SK-N-SH (cell line): ENCODE results near the gene SEBOX. TPM values are rescaled to one million over a fixed set of nuclear protein-coding genes. Genes with fewer than 3 reads are reported as not detected.

Source experiments
- CTCF ChIA-PET: fragments of 300-600, 350-600 bp; formaldehyde crosslinking; extraction: SDS; loops from one replicate; lab custom pipeline; 2021; lab: Yijun Ruan, JAX
- POLR2A ChIA-PET: fragments of 350-600 bp; sonication (Branson Sonifier 250); formaldehyde crosslinking; extraction: SDS; loops from one replicate; lab custom pipeline; 2020; ENCODE audit warnings: antibody characterized with exemption, inconsistent platforms; lab: Yijun Ruan, JAX
- DNase-seq: peaks from one replicate; pipeline ENCODE4 v3.0.0; 2012
- H2AFZ ChIP-seq: fragments of 200-600 bp; sonication (generic); 2 replicates; pipeline ENCODE4 v1.8.1; 2016; ENCODE audit warnings: antibody characterized with exemption, mild to moderate bottlenecking, low read depth
- H3F3A ChIP-seq: fragments of 200-600 bp; sonication (generic); replicated peaks from 2 replicates; pipeline ENCODE3; 2016; ENCODE audit warnings: antibody characterized with exemption, mild to moderate bottlenecking; ENCODE audit not compliant: insufficient read depth
- H3K27ac ChIP-seq, 2 experiments: fragments of 200-500 bp in 1 of 2; fragments of 200-600 bp in 1 of 2; sonication (Bioruptor generic) in 1 of 2; sonication (generic), shearing (Covaris generic) in 1 of 2; 2 replicates each; pipeline versions ENCODE4 v1.5.1 to v1.6.1; 2014 to 2016; ENCODE audit warnings: low read depth in 2 of 2, inconsistent platforms in 1 of 2, low read length in 1 of 2, mild to moderate bottlenecking in 1 of 2, mixed read lengths in 1 of 2
- H3K27me3 ChIP-seq: fragments of 200-600 bp; sonication (generic), shearing (Covaris generic); 2 replicates; pipeline ENCODE4 v1.6.1; 2016; ENCODE audit warnings: mixed run types; ENCODE audit not compliant: insufficient read depth
- H3K36me3 ChIP-seq, 2 experiments: fragments of 200-500 bp in 1 of 2; fragments of 200-600 bp in 1 of 2; sonication (Bioruptor generic) in 1 of 2; sonication (generic) in 1 of 2; replicated peaks in 1 of 2; 2 replicates each; pipeline versions ENCODE3 to v1.5.1; 2014 to 2016; ENCODE audit warnings: low read length in 1 of 2, mild to moderate bottlenecking in 1 of 2; ENCODE audit not compliant: insufficient read depth in 2 of 2, control insufficient read depth in 1 of 2
- H3K4me1 ChIP-seq, 2 experiments: fragments of 200-500 bp in 1 of 2; fragments of 200-600 bp in 1 of 2; sonication (Bioruptor generic) in 1 of 2; sonication (generic), shearing (Covaris generic) in 1 of 2; 2 replicates each; pipeline versions ENCODE4 v1.5.1 to v1.6.1; 2014 to 2016; ENCODE audit warnings: low read depth in 1 of 2, low read length in 1 of 2, mixed run types in 1 of 2; ENCODE audit not compliant: insufficient read depth in 2 of 2, control insufficient read depth in 1 of 2
- H3K4me2 ChIP-seq: fragments of 200-600 bp; sonication (generic), shearing (Covaris generic); 2 replicates; pipeline ENCODE4 v1.6.1; 2017; ENCODE audit warnings: mixed run types
- H3K4me3 ChIP-seq, 2 experiments: fragments of 200-500 bp in 1 of 2; fragments of 200-600 bp in 1 of 2; sonication (Bioruptor generic) in 1 of 2; sonication (generic), shearing (Covaris generic) in 1 of 2; 2 replicates each; pipeline versions ENCODE4 v1.5.1 to v1.8.1; 2014 to 2016; ENCODE audit warnings: low read depth in 2 of 2, inconsistent platforms in 1 of 2, low read length in 1 of 2, mild to moderate bottlenecking in 1 of 2, mixed read lengths in 1 of 2, moderate library complexity in 1 of 2
- H3K79me2 ChIP-seq: fragments of 200-600 bp; sonication (generic); 2 replicates; pipeline ENCODE4 v1.8.1; 2017; ENCODE audit warnings: mild to moderate bottlenecking; ENCODE audit not compliant: insufficient read depth
- H3K9ac ChIP-seq: fragments of 200-600 bp; sonication (generic); 2 replicates; pipeline ENCODE4 v1.6.1; 2017; ENCODE audit warnings: mixed run types
- H3K9me2 ChIP-seq: fragments of 200-600 bp; sonication (generic); 2 replicates; pipeline ENCODE4 v1.6.1; 2017; ENCODE audit warnings: mixed run types
- H3K9me3 ChIP-seq: fragments of 200-600 bp; sonication (generic); 2 replicates; pipeline ENCODE4 v1.6.1; 2017; ENCODE audit warnings: mixed run types, mild to moderate bottlenecking, moderate library complexity
- H4K20me1 ChIP-seq: fragments of 200-600 bp; sonication (generic); 2 replicates; pipeline ENCODE4 v1.6.1; 2017; ENCODE audit warnings: mild to moderate bottlenecking, mixed run types; ENCODE audit not compliant: insufficient read depth
- CHD2 ChIP-seq: fragments of 150-350 bp; IDR thresholded peaks from 2 replicates; pipeline ENCODE4 v1.6.1; 2018; ENCODE audit warnings: low read length; ENCODE audit not compliant: partially characterized antibody
- ELF1 ChIP-seq: IDR thresholded peaks from 2 replicates; pipeline ENCODE4 v1.4.0; 2012
- EP300 ChIP-seq, 2 experiments: IDR thresholded peaks; 2 replicates each; pipeline versions ENCODE4 v1.4.0 to v1.6.1; 2012; ENCODE audit warnings: borderline replicate concordance in 1 of 2, low read depth in 1 of 2, low read length in 1 of 2
- EZH2phosphoT487 ChIP-seq: fragments of 200-600 bp; sonication (generic); IDR thresholded peaks from 2 replicates; pipeline ENCODE4 v1.6.1; 2017; ENCODE audit warnings: low read depth, mixed run types, mild to moderate bottlenecking, antibody characterized with exemption, moderate library complexity, borderline replicate concordance
- FOXJ3 ChIP-seq: sonication (generic); formaldehyde crosslinking; IDR thresholded peaks from 2 replicates; pipeline ENCODE4 v1.5.1; 2020; ENCODE audit warnings: mild to moderate bottlenecking, missing genetic modification reagents
- JUND ChIP-seq: IDR thresholded peaks from 2 replicates; pipeline ENCODE4 v1.4.0; 2012
- MAX ChIP-seq: IDR thresholded peaks from 2 replicates; pipeline ENCODE4 v1.4.0; 2012; ENCODE audit warnings: low read depth
- NFIC ChIP-seq: IDR thresholded peaks from 2 replicates; pipeline ENCODE4 v1.4.0; 2012; ENCODE audit warnings: borderline replicate concordance
- NRF1 ChIP-seq: IDR thresholded peaks from 2 replicates; pipeline ENCODE4 v1.6.1; 2012; ENCODE audit warnings: low read depth, mild to moderate bottlenecking, low read length
- PBX3 ChIP-seq: IDR thresholded peaks from 2 replicates; pipeline ENCODE4; 2012
- RCOR1 ChIP-seq: fragments of 150-350 bp; IDR thresholded peaks from 2 replicates; pipeline ENCODE4 v1.6.1; 2017; ENCODE audit warnings: antibody characterized with exemption, low read length
- RXRA ChIP-seq: IDR thresholded peaks from 2 replicates; pipeline ENCODE4 v1.4.0; 2012; ENCODE audit warnings: low read depth, mild to moderate bottlenecking, borderline replicate concordance
- SIN3A ChIP-seq: IDR thresholded peaks from 2 replicates; pipeline ENCODE4 v1.6.1; 2012; ENCODE audit warnings: low read depth, mild to moderate bottlenecking, low read length, moderate library complexity, borderline replicate concordance
- SMC3 ChIP-seq: IDR thresholded peaks from 2 replicates; pipeline ENCODE4 v1.6.1; 2012; ENCODE audit warnings: low read depth, low read length, improper control_type of control experiment
- TAF1 ChIP-seq: IDR thresholded peaks from 2 replicates; pipeline ENCODE4 v1.6.1; 2012; ENCODE audit warnings: low read depth, mild to moderate bottlenecking, low read length, moderate library complexity, borderline replicate concordance
- TEAD4 ChIP-seq: IDR thresholded peaks from 2 replicates; pipeline ENCODE4 v1.4.0; 2012; ENCODE audit warnings: mild to moderate bottlenecking, borderline replicate concordance; ENCODE audit not compliant: insufficient read depth
- USF1 ChIP-seq: IDR thresholded peaks from 2 replicates; pipeline ENCODE4 v1.4.0; 2012; ENCODE audit warnings: low read depth, borderline replicate concordance
- USF2 ChIP-seq: fragments of 150-350 bp; IDR thresholded peaks from 2 replicates; pipeline ENCODE4 v1.6.1; 2017; ENCODE audit warnings: antibody characterized with exemption, low read length, low read depth, borderline replicate concordance
- YY1 ChIP-seq: IDR thresholded peaks from 2 replicates; pipeline ENCODE4 v1.4.0; 2012; ENCODE audit warnings: low read depth, mild to moderate bottlenecking
- WGBS: methylation state at CpG from one replicate; pipeline ENCODE4 v1.1.6; 2017; ENCODE audit warnings: low lambda C conversion rate; 5-methylcytosine and 5-hydroxymethylcytosine counted together
- polyA plus RNA-seq, 3 experiments: library from polyadenylated mRNA; depleted of rRNA; stranded (reverse); fragments of >200 nt; gene quantifications; 2 replicates each; pipeline ENCODE4 v1.2.3, GENCODE V29; 2012

The SEBOX gene
- polyA plus RNA-seq, 1 of the 3 experiments (the other 2 are of a cell fraction): not detected

GRCh38 chr17:28334171-28334570, 30.8 kb downstream of the SEBOX start:
- POLR2A ChIA-PET: interaction anchor here (1.9 kb wide), 1 partner anchor 15 kb away, joined by 10 read pairs; no protein-coding TSS in a partner anchor
- H3K9ac ChIP-seq: peak overlapping the region; percentile 82
- H4K20me1 ChIP-seq: peaks cover 24% of the 10 kb centered on the region; the same call in 1 of the 2 replicates
- peaks cover 76% of the 10 kb centered on the region for H3K79me2 ChIP-seq
- H2AFZ ChIP-seq: no peak overlapping the region
- no peaks in the 10 kb centered on the region for H3K27me3 ChIP-seq
- CTCF ChIA-PET: interaction anchor here (1.5 to 3.8 kb wide), 3 partner anchors 14 to 441 kb away, joined by 3 to 19 read pairs (median 4); partner anchors contain the start of gene LYRM9
- no peaks in the 10 kb centered on the region for H3K9me3 ChIP-seq
- no peaks in the 10 kb centered on the region for H3K9me2 ChIP-seq
- DNase-seq: no peak
- peaks cover 11 to 21% of the 10 kb centered on the region in 2 experiments; a peak in 3 of 4 replicates for H3K4me1 ChIP-seq
- H3K36me3 ChIP-seq: peaks cover 7 to 27% of the 10 kb centered on the region in 2 experiments
- peaks cover 19% of the 10 kb centered on the region for H3F3A ChIP-seq
- peak overlapping the region; percentile 78 to 91 for H3K4me3 ChIP-seq
- TF ChIP-seq TEAD4: no peak
- no peak for TF ChIP-seq EZH2phosphoT487
- TF ChIP-seq MAX: no peak
- no peak for TF ChIP-seq PBX3
- TF ChIP-seq JUND: no peak
- TF ChIP-seq SMC3: no peak
- no peak for TF ChIP-seq ELF1
- TF ChIP-seq RCOR1: no peak
- no peak for TF ChIP-seq YY1
- TF ChIP-seq FOXJ3: no peak
- no peak for TF ChIP-seq CHD2
- TF ChIP-seq NFIC: no peak
- no peak for TF ChIP-seq EP300 (IDR thresholded peaks at IDR 0.05; ENCODE audit: borderline replicate concordance in 1 of 2, low read depth in 1 of 2, low read length in 1 of 2)
- TF ChIP-seq NRF1: no peak
- TF ChIP-seq SIN3A: no peak
- TF ChIP-seq RXRA: no peak
- no peak for TF ChIP-seq USF2
- TF ChIP-seq USF1: no peak
- no peak for TF ChIP-seq TAF1
- WGBS: 32% methylated on average over 6 of the region's 6 CpGs
- peak overlapping the region; percentile 87 for H3K4me2 ChIP-seq
- H3K27ac ChIP-seq: peak overlapping the region in 1 of 2 experiments; percentile 85; a peak in 1 of 4 replicates
